Body of pancreas (tissue), 4 donors: ENCODE measurements around the gene FAM169A.

Source experiments
- CTCF ChIP-seq, 7 experiments: fragments of 450-650 bp in 4 of 7; fragments of 200-600 bp in 3 of 7; sonication (generic) in 3 of 7; IDR thresholded peaks; one replicate each; pipeline ENCODE4 v1.5.1; 2016 to 2019; ENCODE audit warnings: antibody characterized with exemption in 7 of 7
- POLR2A ChIP-seq, 3 donors: fragments of 450-650 bp; IDR thresholded peaks; one replicate each; pipeline ENCODE4 v1.6.1; 2016; ENCODE audit warnings: antibody characterized with exemption in 3 of 3, mild to moderate bottlenecking in 2 of 3

- TF ChIP-seq CTCF (IDR thresholded peaks at IDR 0.05), result no peak
- TF ChIP-seq POLR2A (IDR thresholded peaks at IDR 0.05), result no peak
Observed at GRCh38 chr5:74850789-74851425, 15.3 kb downstream of the FAM169A start.
